GM23338 (cell line): ENCODE measurements around the gene FMN1. TPM values are rescaled to one million over a fixed set of nuclear protein-coding genes. Genes with fewer than 3 reads are reported as not detected.

ENCODE experiments used
- ATAC-seq: fragments of 200-7000 bp; cut with Tn5 transposase; 3 replicates; pipeline ENCODE4 v1.9.1; 2020
- DNase-seq: peaks from one replicate; pipeline ENCODE4 v3.0.0-alpha.2; 2015; ENCODE audit warnings: low spot score
- H2AFZ ChIP-seq: fragments of 200-600 bp; sonication (generic); 2 replicates; pipeline ENCODE4 v1.8.0; 2016; ENCODE audit warnings: antibody characterized with exemption, mild to moderate bottlenecking, moderate library complexity
- H3F3A ChIP-seq: fragments of 200-600 bp; sonication (generic); replicated peaks from 2 replicates; pipeline ENCODE4 v1.8.0; 2017; ENCODE audit warnings: antibody characterized with exemption, mixed run types, low read depth
- H3K27ac ChIP-seq: fragments of 200-600 bp; sonication (generic); 2 replicates; pipeline ENCODE4 v1.6.1; 2016; ENCODE audit warnings: low read depth
- H3K27me3 ChIP-seq: fragments of 200-600 bp; sonication (generic); 2 replicates; pipeline ENCODE4 v1.8.0; 2016; ENCODE audit warnings: mild to moderate bottlenecking, mixed run types, moderate library complexity; ENCODE audit not compliant: insufficient read depth
- H3K36me3 ChIP-seq: fragments of 200-600 bp; sonication (generic); 2 replicates; pipeline ENCODE4 v1.8.0; 2016; ENCODE audit warnings: mild to moderate bottlenecking; ENCODE audit not compliant: insufficient read depth
- H3K4me1 ChIP-seq: fragments of 200-600 bp; sonication (generic); 2 replicates; pipeline ENCODE4 v1.8.0; 2016; ENCODE audit warnings: mild to moderate bottlenecking, moderate library complexity; ENCODE audit not compliant: insufficient read depth
- H3K4me2 ChIP-seq: fragments of 200-600 bp; sonication (generic); 2 replicates; pipeline ENCODE4 v1.7.1; 2017; ENCODE audit warnings: mixed run types
- H3K4me3 ChIP-seq: fragments of 200-600 bp; sonication (generic); 2 replicates; pipeline ENCODE4 v1.6.1; 2016; ENCODE audit warnings: mixed run types
- H3K79me2 ChIP-seq: fragments of 200-600 bp; sonication (generic); replicated peaks from 2 replicates; pipeline ENCODE4 v1.8.0; 2017; ENCODE audit warnings: mild to moderate bottlenecking; ENCODE audit not compliant: insufficient read depth
- H3K9me2 ChIP-seq: fragments of 200-600 bp; sonication (generic); 2 replicates; pipeline ENCODE4 v1.8.0; 2017; ENCODE audit not compliant: insufficient read depth
- H4K20me1 ChIP-seq: fragments of 200-600 bp; sonication (generic); replicated peaks from 2 replicates; pipeline ENCODE4 v1.8.0; 2017; ENCODE audit warnings: mild to moderate bottlenecking; ENCODE audit not compliant: insufficient read depth
- H3K27ac Mint-ChIP-seq: 2 replicates; pipeline ENCODE4 v1.8.0; 2020; ENCODE audit warnings: inconsistent platforms, mild to moderate bottlenecking, moderate library complexity, mixed read lengths
- H3K27me3 Mint-ChIP-seq: 3 replicates; pipeline ENCODE4 v1.8.0; 2022; ENCODE audit warnings: low read depth, mild to moderate bottlenecking, moderate library complexity, mixed read lengths, inconsistent platforms; ENCODE audit not compliant: insufficient read depth, poor library complexity
- H3K36me3 Mint-ChIP-seq: 3 replicates; pipeline ENCODE4 v1.8.0; 2021; ENCODE audit warnings: low read depth, mild to moderate bottlenecking, inconsistent platforms, moderate library complexity, mixed read lengths
- H3K4me1 Mint-ChIP-seq: 3 replicates; pipeline ENCODE4 v1.8.0; 2020; ENCODE audit warnings: mild to moderate bottlenecking, inconsistent platforms, mixed read lengths
- H3K4me3 Mint-ChIP-seq: 3 replicates; pipeline ENCODE4 v1.8.0; 2021; ENCODE audit warnings: moderate library complexity, mild to moderate bottlenecking, inconsistent platforms, mixed read lengths
- H3K9me3 Mint-ChIP-seq: 3 replicates; pipeline ENCODE4 v1.8.0; 2020; ENCODE audit warnings: moderate library complexity, mild to moderate bottlenecking, inconsistent platforms, mixed read lengths
- CTCF ChIP-seq, 2 experiments: fragments of 200-600 bp in 1 of 2; sonication (generic) in 1 of 2; conservative IDR thresholded peaks; 2 replicates each; pipeline versions ENCODE4 v1.5.1 to v1.6.1; 2016 to 2017; ENCODE audit warnings: antibody characterized with exemption in 2 of 2, low read depth in 2 of 2, mild to moderate bottlenecking in 2 of 2, moderate library complexity in 1 of 2
- ETS1 ChIP-seq: IDR thresholded peaks from 2 replicates; pipeline ENCODE4 v1.6.1; 2016; ENCODE audit warnings: antibody characterized with exemption
- EZH2 ChIP-seq: fragments of 200-600 bp; sonication (generic); IDR thresholded peaks from one replicate; pipeline ENCODE4 v1.8.0; 2017; ENCODE audit warnings: antibody characterized with exemption, mild to moderate bottlenecking, low read depth; ENCODE audit not compliant: unreplicated experiment
- EZH2phosphoT487 ChIP-seq: fragments of 200-600 bp; sonication (generic); IDR thresholded peaks from one replicate; pipeline ENCODE4 v1.8.1; 2018; ENCODE audit warnings: antibody characterized with exemption; ENCODE audit not compliant: unreplicated experiment
- JUNB ChIP-seq: IDR thresholded peaks from one replicate; pipeline ENCODE4 v1.6.1; 2016; ENCODE audit warnings: antibody characterized with exemption; ENCODE audit not compliant: unreplicated experiment
- NANOG ChIP-seq: IDR thresholded peaks from 2 replicates; pipeline ENCODE4 v1.6.1; 2016; ENCODE audit warnings: antibody characterized with exemption, borderline replicate concordance
- POLR2AphosphoS5 ChIP-seq: IDR thresholded peaks from 2 replicates; pipeline ENCODE4 v1.6.1; 2016; ENCODE audit warnings: antibody characterized with exemption, low read depth
- REST ChIP-seq: IDR thresholded peaks from one replicate; pipeline ENCODE4 v1.6.1; 2018; ENCODE audit warnings: antibody characterized with exemption; ENCODE audit not compliant: unreplicated experiment
- STAT1 ChIP-seq: IDR thresholded peaks from one replicate; pipeline ENCODE4 v1.6.1; 2016; ENCODE audit warnings: antibody characterized with exemption; ENCODE audit not compliant: unreplicated experiment
- ZNF114 ChIP-seq: fragments of 250-450 bp; sonication (Bioruptor Pico); IDR thresholded peaks from 2 replicates; pipeline ENCODE4 v1.5.0; 2020; ENCODE audit warnings: mild to moderate bottlenecking, moderate library complexity
- ZNF331 ChIP-seq: fragments of 250-450 bp; sonication (Bioruptor Pico); IDR thresholded peaks from 2 replicates; pipeline ENCODE4 v1.5.0; 2020; ENCODE audit warnings: low read depth, mild to moderate bottlenecking, moderate library complexity
- ZNF462 ChIP-seq: fragments of 250-450 bp; sonication (Bioruptor Pico); IDR thresholded peaks from 2 replicates; pipeline ENCODE4 v1.5.0; 2020; ENCODE audit warnings: mild to moderate bottlenecking, moderate library complexity
- polyA plus RNA-seq: library from polyadenylated mRNA; unstranded; fragments of >200 nt; fragmentation: Nextera tagmentation; extraction: Ambion mirVana; gene quantifications from 2 replicates; pipeline ENCODE4 v1.2.1, GENCODE V29; 2016
- total RNA-seq: library from RNA; depleted of rRNA; stranded (reverse); fragments of >200 nt; shearing (Covaris generic); gene quantifications from 2 replicates; pipeline ENCODE4 v1.2.3, GENCODE V29; 2014

Gene FMN1
- total and polyA plus RNA-seq, 2 experiments from 2014 or later = 1.2 to 1.6 TPM

- no peak for DNase-seq
- Histone ChIP-seq H3K79me2 (no peaks in the 10 kb centered on the region), H4K20me1 (no peaks in the 10 kb centered on the region), H3K4me1 (no peaks in the 10 kb centered on the region), H3K27me3 (no peaks in the 10 kb centered on the region), H3K27ac (no peak overlapping the region), H3K4me2 (no peak overlapping the region), H3K4me3 (no peak overlapping the region), H3K36me3 (no peaks in the 10 kb centered on the region), H3F3A (no peaks in the 10 kb centered on the region), H3K9me2 (peaks cover 3% of the 10 kb centered on the region), H2AFZ (no peak overlapping the region)
- Mint-ChIP-seq H3K4me3 (no peak overlapping the region), H3K27me3 (peaks cover 4% of the 10 kb centered on the region), H3K9me3 (no peaks in the 10 kb centered on the region), H3K36me3 (no peaks in the 10 kb centered on the region), H3K4me1 (peaks cover 21% of the 10 kb centered on the region), H3K27ac (no peak overlapping the region)
- ATAC-seq = no peak
- TF ChIP-seq NANOG = no peak
- TF ChIP-seq STAT1 = no peak
- TF ChIP-seq POLR2AphosphoS5 = no peak
- TF ChIP-seq EZH2 = no peak
- TF ChIP-seq ZNF462 = no peak
- no peak for TF ChIP-seq REST
- TF ChIP-seq ZNF114 (CRISPR knock-in tag) = no peak
- no peak for TF ChIP-seq JUNB
- TF ChIP-seq CTCF (conservative IDR thresholded peaks at IDR 0.05; ENCODE audit: low read depth in 2 of 2) = no peak
- TF ChIP-seq ETS1 = no peak
- TF ChIP-seq EZH2phosphoT487 = no peak
- no peak for TF ChIP-seq ZNF331 (CRISPR knock-in tag)
Observed at GRCh38 chr15:32859996-32860395, 334.5 kb downstream of the FMN1 start.
